Stimulated activated naive CD8-positive, alpha-beta T cell treated with anti-CD3 and anti-CD28 coated beads, Interleukin-15, Interleukin-2, amounts not matched to agents 100 ng/mL and 50 ng/mL, for 24 hours (primary cell): ENCODE data around the gene SPDYE17.
"Not testable (repeated sequence)": the region's sequence is repeated elsewhere in the genome, so short reads cannot be mapped to it uniquely, and the experiment has no call there.

Source experiments
- H3K27ac Mint-ChIP-seq: one replicate; pipeline ENCODE4 v1.8.0; 2021; ENCODE audit warnings: mild to moderate bottlenecking, mixed read lengths
- H3K27me3 Mint-ChIP-seq: one replicate; pipeline ENCODE4 v1.8.0; 2021; ENCODE audit warnings: mixed read lengths
- H3K36me3 Mint-ChIP-seq: one replicate; pipeline ENCODE4 v1.8.0; 2021; ENCODE audit warnings: low read depth, mixed read lengths
- H3K4me1 Mint-ChIP-seq: one replicate; pipeline ENCODE4 v1.8.0; 2021; ENCODE audit warnings: low read depth, mixed read lengths
- H3K4me3 Mint-ChIP-seq: one replicate; pipeline ENCODE4 v1.8.0; 2021; ENCODE audit warnings: mild to moderate bottlenecking, mixed read lengths
- H3K9me3 Mint-ChIP-seq: one replicate; pipeline ENCODE4 v1.8.0; 2021; ENCODE audit warnings: mixed read lengths

The SPDYE17 gene

DNA sequence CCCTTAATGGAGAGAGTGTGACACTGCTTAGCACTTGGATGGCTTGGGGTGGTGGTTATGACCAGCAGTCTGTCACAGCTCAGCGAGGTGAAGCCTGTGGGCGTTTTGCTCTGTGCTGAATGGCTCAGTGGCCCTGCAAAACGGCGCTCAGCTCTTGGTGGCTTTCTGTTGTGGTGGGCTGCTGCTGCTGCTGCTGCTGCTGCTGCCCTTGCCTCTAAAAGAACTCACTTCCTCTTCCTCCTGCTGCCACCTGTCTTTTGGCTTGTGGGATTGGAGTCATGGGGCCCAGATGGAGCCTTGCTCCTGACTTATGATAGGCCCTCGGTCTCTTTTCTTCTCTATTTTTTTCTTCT lies 47.4 kb downstream of the SPDYE17 start:
- H3K36me3 Mint-ChIP-seq, H3K27me3 Mint-ChIP-seq, H3K4me3 Mint-ChIP-seq, H3K27ac Mint-ChIP-seq, H3K9me3 Mint-ChIP-seq, H3K4me1 Mint-ChIP-seq: not testable (repeated sequence)

DNA sequence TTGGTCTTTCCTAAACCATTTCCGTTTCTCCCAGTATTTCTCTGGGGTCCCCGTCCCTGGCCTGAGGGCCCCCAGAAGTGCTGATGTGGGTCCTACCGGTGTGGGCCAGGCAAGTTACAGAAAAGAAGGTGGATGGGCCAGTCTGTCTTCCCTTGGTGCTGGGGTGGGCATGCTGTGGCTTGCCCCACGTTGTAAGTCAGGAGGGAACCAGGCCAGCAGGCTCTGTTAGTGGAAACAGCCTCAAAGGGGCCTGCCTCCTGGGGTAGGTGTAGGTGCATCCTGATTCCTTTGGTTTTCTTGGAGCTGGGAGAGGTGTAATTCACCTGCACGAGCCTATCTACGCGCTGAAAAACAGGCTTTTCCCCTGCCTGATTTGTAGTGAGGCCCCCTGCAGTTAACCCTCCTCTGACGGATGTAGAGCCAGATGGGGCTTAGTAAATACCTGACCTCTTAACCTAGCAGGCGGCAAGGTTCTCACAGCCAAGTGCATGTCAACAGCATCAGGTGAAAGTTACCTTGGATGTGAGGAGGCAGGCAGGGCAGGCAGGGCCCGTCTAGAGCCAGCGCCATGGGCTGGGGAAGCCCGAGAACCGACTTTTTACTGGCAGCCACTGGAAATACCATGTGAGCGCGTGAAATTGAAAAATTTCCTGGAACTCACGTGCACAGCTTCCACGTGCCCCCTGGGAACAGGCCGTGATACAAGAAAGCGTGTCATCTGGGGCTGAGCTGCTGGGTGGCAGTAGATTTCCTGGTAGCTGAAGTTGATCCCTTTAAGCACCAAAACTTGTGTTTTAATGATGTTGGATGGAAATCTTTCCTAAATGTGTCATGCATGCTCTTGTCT lies 48.0 kb downstream of the SPDYE17 start:
- not testable (repeated sequence) for H3K4me1 Mint-ChIP-seq, H3K36me3 Mint-ChIP-seq, H3K27me3 Mint-ChIP-seq, H3K9me3 Mint-ChIP-seq, H3K4me3 Mint-ChIP-seq, H3K27ac Mint-ChIP-seq

DNA sequence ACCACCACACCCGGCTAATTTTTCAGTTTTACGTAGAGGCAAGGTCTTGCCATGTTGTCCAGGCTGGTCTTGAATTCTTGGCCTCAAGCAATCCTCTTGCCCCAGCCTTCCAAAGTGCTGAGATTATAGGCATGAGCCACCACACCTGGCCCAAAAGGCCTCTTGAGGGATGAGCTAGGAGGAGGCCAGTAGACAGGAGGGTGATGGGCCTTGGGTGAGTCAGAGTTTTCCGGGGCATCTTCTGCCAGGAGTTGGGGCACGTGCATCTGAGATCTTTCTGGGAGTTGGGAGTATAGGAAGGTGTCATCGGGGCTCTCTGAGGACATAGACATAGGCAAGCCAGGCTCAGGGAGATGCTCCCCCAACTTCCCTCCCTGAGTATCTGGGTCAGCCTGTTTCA lies 48.8 kb downstream of the SPDYE17 start:
- not testable (repeated sequence) for H3K9me3 Mint-ChIP-seq, H3K27ac Mint-ChIP-seq, H3K36me3 Mint-ChIP-seq, H3K4me3 Mint-ChIP-seq, H3K27me3 Mint-ChIP-seq, H3K4me1 Mint-ChIP-seq

DNA sequence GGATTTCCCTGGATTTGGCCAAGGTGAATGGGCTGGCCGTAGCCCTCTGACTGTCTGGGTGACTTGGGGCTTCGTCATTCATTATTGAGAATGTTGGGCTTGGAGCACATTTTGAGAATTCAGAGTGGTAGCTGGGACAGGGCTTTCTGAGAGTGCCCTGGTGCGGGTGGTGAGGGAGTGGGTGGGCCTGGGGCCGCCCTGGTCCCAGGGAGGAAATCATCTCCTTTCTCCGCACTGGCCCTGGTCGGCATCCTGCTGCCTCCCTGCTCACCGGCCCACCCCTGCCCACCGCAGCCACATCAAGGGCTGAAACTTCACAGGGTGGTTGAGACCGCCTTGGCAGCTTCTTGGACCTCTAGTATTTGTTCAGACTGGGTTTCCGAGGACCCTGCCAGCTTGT lies 49.7 kb downstream of the SPDYE17 start:
- H3K4me3 Mint-ChIP-seq, H3K27ac Mint-ChIP-seq, H3K4me1 Mint-ChIP-seq, H3K36me3 Mint-ChIP-seq, H3K9me3 Mint-ChIP-seq, H3K27me3 Mint-ChIP-seq: not testable (repeated sequence)

DNA sequence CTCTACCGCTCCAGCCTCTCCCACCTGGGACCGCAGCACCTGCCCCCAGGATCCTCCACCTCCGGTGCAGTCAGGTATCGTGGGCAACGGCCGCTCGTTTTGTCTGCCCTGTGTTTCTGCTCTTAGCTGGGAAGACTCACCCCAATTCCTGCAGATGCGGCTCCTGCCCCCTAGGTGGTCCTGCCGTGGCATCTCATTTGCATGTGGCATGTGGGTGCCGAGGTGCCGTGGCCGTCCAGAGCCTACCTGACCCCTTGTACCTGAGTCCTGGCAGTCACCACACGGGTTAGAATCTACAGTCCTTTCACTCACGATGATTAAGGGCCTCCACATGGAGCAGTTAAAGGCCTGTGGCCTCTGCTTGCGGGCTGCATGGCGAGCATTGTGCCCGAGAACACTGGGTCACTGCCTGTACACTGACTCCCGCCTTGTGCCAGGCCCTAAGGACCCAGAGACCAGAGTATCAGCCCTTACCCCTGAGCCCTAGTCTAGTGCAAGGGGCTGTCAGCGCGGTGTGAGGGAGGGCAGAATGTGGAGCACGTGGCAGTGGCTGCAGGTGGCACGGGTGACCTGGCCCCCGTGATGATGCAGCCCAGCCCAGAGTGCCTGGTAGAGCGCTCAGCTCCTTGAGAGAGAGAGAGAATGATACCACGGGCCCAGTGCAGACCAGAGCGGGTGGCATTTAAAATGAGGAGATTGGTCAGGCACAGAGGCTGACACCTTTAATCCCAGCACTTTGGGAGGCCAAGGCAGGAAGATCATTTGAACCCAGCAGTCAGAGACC lies 50.8 kb downstream of the SPDYE17 start:
- H3K36me3 Mint-ChIP-seq, H3K27ac Mint-ChIP-seq, H3K4me3 Mint-ChIP-seq, H3K9me3 Mint-ChIP-seq, H3K4me1 Mint-ChIP-seq, H3K27me3 Mint-ChIP-seq: not testable (repeated sequence)

DNA sequence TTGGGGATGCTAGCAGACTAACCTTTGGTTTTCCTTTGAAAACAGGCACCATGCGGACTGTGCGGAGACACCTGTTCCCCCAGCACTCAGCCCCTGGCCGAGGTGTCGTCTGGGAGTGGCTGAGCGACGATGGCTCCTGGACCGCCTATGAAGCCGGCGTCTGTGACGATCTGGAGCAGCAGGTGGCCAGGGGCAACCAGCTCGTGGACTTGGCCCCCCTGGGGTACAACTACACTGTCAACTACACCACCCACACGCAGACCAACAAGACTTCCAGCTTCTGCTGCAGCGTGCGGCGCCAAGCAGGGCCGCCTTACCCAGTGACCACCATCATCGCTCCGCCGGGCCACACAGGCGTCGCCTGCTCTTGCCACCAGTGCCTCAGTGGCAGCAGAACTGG lies 51.6 kb downstream of the SPDYE17 start:
- not testable (repeated sequence) for H3K27ac Mint-ChIP-seq, H3K9me3 Mint-ChIP-seq, H3K4me1 Mint-ChIP-seq, H3K4me3 Mint-ChIP-seq, H3K36me3 Mint-ChIP-seq, H3K27me3 Mint-ChIP-seq

DNA sequence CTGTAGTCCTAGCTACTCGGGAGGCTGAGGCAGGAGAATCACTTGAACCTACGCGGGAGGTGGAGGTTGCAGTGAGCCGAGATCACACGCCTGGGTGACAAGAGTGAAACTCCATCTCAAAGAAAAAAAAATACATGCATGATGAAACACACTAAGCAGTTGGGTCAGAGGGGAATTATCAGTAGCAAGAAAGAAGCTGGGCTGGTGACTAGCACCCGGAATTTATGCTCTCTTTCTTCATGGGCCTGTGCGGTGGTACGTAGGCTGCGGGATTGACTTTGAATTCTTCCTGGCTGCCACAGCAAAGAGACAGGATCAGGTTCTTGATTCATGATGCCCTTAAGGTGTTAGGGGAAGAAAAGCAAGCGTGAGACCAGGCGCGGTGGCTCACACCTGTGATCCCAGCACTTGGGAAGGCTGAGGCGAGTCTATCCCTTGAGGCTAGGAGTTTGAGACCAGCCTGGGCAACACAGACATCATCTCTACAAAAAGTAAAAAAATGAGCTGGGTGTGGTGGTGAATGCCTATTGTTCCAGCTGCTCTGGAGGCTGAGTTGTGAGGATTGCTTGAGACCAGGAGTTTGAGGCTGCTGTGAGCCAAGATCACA lies 54.3 kb downstream of the SPDYE17 start:
- H3K27ac Mint-ChIP-seq, H3K27me3 Mint-ChIP-seq, H3K9me3 Mint-ChIP-seq, H3K36me3 Mint-ChIP-seq, H3K4me3 Mint-ChIP-seq, H3K4me1 Mint-ChIP-seq: not testable (repeated sequence)

DNA sequence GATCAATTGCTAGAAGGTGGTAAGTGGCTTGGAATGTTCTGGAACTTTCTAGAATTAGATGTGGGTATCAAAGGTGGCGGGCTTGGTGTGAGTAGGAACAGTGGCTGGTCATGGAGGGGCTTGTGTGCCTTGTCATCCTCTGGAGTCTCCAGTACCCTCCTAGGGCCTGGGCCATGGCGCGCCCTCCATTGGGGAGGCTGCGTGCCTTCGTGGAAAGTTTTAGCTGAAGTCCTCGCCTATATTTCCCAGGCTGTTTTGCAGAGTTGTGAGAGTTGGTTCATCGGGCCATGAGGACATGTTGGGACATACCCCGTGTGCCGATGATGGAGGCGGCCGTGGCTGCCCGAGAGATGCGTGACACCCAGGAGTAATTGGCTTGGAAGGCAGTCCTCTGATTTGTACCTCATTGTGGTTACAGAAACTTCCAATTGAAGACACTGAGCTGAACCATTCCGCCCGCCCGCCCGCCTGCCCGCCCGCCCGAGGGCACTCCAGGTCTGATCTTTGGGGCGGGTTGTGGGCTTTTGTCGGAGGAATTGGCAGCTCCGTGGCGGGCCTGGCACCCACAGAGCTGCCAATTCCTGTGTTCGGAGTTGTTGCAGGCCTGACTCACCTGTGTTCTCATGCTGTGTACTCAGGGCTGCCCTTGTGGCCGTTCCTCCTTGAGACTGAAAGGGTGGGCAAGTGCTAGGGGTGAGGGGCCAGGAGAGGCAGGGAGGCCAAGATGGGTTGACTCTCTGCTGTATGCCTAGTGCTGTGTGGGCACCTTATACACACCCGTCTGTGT lies 57.2 kb downstream of the SPDYE17 start:
- not testable (repeated sequence) for H3K27me3 Mint-ChIP-seq, H3K27ac Mint-ChIP-seq, H3K4me1 Mint-ChIP-seq, H3K9me3 Mint-ChIP-seq, H3K36me3 Mint-ChIP-seq, H3K4me3 Mint-ChIP-seq

DNA sequence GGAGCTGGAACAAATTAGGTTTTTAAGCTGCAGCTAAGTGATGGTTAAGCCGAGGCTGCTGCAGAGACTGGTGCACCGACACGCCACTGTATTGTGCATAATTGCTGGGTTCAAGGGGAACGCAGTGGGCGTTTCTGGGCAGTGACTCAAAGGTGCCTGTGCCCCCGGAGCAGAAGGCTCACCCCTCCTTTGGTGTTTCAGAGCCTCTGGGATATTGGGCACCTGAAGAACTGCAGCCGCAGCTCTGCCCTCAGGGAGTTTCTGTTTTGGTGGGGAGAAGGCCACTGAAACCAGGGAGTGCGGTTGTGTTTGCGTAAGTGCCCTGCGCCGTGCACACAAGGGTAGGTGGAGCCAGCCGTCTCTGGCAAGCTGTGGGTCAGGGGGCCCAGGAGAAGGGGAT lies 57.8 kb downstream of the SPDYE17 start:
- H3K36me3 Mint-ChIP-seq, H3K4me1 Mint-ChIP-seq, H3K27me3 Mint-ChIP-seq, H3K9me3 Mint-ChIP-seq, H3K4me3 Mint-ChIP-seq, H3K27ac Mint-ChIP-seq: not testable (repeated sequence)

DNA sequence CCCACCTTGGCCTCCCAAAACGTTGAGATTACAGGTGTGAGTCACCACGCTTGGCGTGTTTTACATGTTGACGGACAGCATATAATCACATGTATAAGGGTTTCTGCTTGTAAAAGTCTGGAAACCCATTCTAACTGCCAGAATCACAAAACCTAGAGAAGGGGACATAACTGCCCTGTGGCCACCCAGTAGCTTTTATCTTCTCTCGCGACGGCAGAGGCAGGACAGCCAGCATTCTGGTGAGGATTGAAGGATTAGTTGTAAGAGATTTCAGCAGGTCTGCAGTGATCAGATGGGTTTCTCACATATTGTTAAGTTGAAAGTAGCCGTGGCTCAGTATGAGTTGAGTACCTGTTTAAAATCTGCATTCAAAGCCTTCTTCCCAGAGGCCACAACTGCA lies 59.8 kb downstream of the SPDYE17 start:
- not testable (repeated sequence) for H3K4me1 Mint-ChIP-seq, H3K9me3 Mint-ChIP-seq, H3K4me3 Mint-ChIP-seq, H3K27ac Mint-ChIP-seq, H3K27me3 Mint-ChIP-seq, H3K36me3 Mint-ChIP-seq
